Uterus (tissue), 2 donors: ENCODE data around the gene MSANTD3.

Source experiments
- CTCF ChIP-seq, 4 experiments: fragments of 200-600 bp in 2 of 4; fragments of 450-650 bp in 2 of 4; sonication (generic) in 2 of 4; IDR thresholded peaks; one replicate each; pipeline ENCODE4 v1.5.1; 2016 to 2019; ENCODE audit warnings: antibody characterized with exemption in 4 of 4, mild to moderate bottlenecking in 2 of 4, moderate library complexity in 1 of 4
- POLR2A ChIP-seq, 2 donors: fragments of 450-650 bp; IDR thresholded peaks; one replicate each; pipeline ENCODE4 v1.6.1; 2016; ENCODE audit warnings: antibody characterized with exemption in 2 of 2, mild to moderate bottlenecking in 1 of 2, moderate library complexity in 1 of 2

DNA sequence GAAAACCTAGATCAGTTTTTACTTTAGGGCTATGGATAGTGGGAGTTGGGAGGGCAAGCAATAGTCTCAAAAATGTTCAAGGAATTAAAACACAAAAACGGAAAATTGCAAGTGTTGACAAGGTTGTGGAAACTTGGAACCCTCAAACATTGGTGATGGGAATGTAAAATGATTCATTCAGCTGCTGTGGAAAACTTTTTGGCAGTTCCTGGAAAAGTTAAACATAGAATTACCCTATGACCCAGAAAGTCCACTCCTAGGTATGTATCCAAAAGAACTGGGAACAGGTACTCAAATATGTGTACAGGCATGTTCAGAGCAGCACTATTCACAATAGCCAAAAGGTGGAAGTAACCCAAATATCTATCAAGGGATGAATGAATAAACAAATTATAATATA, 1.2 kb upstream of the MSANTD3 start:
- TF ChIP-seq CTCF (IDR thresholded peaks at IDR 0.05) (no peak), POLR2A (IDR thresholded peaks at IDR 0.05) (no peak)
